ENCODE data around the gene CD99. TPM values are rescaled to one million over a fixed set of nuclear protein-coding genes. Genes with fewer than 3 reads are reported as not detected.

The CD99 gene
- total and polyA plus RNA-seq, 2 of the 13 experiments (the other 11 are each of a cell fraction or from before 2014, with no cell fraction given), result 78.8 to 111 TPM

GRCh38 chrX:2717312-2717711 lies 26.2 kb downstream of the CD99 start:
- DNase-seq (ENCODE audit: low spot score), result no peak
- FAIRE-seq, result no peak
- ChIA-PET CTCF (ENCODE audit: low intra/inter-chr PET ratio, low total read pairs) (no interaction called here), POLR2A (no interaction called here)
- no TSS peak for BruUV-seq (replicated peaks)
- no peak overlapping the region for H3K9ac ChIP-seq (ENCODE audit: insufficient read depth, low read depth, low read length)
- H3K4me1 ChIP-seq (ENCODE audit: insufficient read depth, low read length), result peaks cover 11% of the 10 kb centered on the region
- H3K79me2 ChIP-seq (ENCODE audit: insufficient read depth, low read length), result peaks cover 11% of the 10 kb centered on the region
- H3K27me3 ChIP-seq (ENCODE audit: control insufficient read depth in 1 of 2, insufficient read depth in 2 of 2, low read length in 2 of 2), result no peaks in the 10 kb centered on the region
- ATAC-seq, result no peak
- intact Hi-C loops (cut with micrococcal nuclease; ENCODE audit: unreplicated experiment), result no loop called here
- H3K36me3 ChIP-seq (replicated peaks in 1 of 2; ENCODE audit: control insufficient read depth in 1 of 2, insufficient read depth in 2 of 2, low read length in 2 of 2), result peaks cover 10 to 53% of the 10 kb centered on the region in 2 experiments
- no peak overlapping the region for H2AFZ ChIP-seq (ENCODE audit: low read length)
- no peak overlapping the region for H3K27ac ChIP-seq (ENCODE audit: extremely low read length, insufficient read depth, low read length)
- 95% methylated on average over 5 of the region's 5 CpGs for WGBS (ENCODE audit: low lambda C conversion rate)
- no peak overlapping the region for H3K4me3 ChIP-seq (replicated peaks in 1 of 3; ENCODE audit: insufficient read depth in 1 of 3, low read depth in 2 of 3, low read length in 3 of 3)
- no peaks in the 10 kb centered on the region for H3K9me3 ChIP-seq (ENCODE audit: low read length)
- in situ Hi-C loops (cut with HindIII; ENCODE audit: extremely low pct_ligation_motif_present, low pct_unique_long_range_greater_than_20kb), result no loop called here
- H4K20me1 ChIP-seq (ENCODE audit: insufficient read depth, low read length), result no peaks in the 10 kb centered on the region
- no peak overlapping the region for H3K4me2 ChIP-seq (ENCODE audit: low read depth, low read length)
- no peak for TF ChIP-seq PLSCR1 (CRISPR knock-in tag; IDR thresholded peaks at IDR 0.05; ENCODE audit: borderline replicate concordance)
- no peak for TF ChIP-seq PHF20 (CRISPR knock-in tag; IDR thresholded peaks at IDR 0.05)
- no peak for TF ChIP-seq MED1 (CRISPR knock-in tag; IDR thresholded peaks at IDR 0.05)
- TF ChIP-seq FOXM1 (CRISPR knock-in tag; IDR thresholded peaks at IDR 0.05), result no peak
- no peak for TF ChIP-seq XBP1 (CRISPR knock-in tag; IDR thresholded peaks at IDR 0.05)

- CTCF ChIA-PET (ENCODE audit: low intra/inter-chr PET ratio, low total read pairs), result no interaction called here
- peaks cover 3% of the 10 kb centered on the region for H3K79me2 ChIP-seq (ENCODE audit: insufficient read depth, low read length)
- H3K4me2 ChIP-seq (ENCODE audit: low read depth, low read length), result no peak overlapping the region
- POLR2A ChIA-PET, result no interaction called here
- FAIRE-seq, result no peak
- ATAC-seq, result no peak
- H3K36me3 ChIP-seq (replicated peaks in 1 of 2; ENCODE audit: control insufficient read depth in 1 of 2, insufficient read depth in 2 of 2, low read length in 2 of 2), result peaks cover 13 to 55% of the 10 kb centered on the region in 2 experiments
- no TSS peak for BruUV-seq (replicated peaks)
- no peak for DNase-seq (ENCODE audit: low spot score)
- no peak overlapping the region for H2AFZ ChIP-seq (ENCODE audit: low read length)
- intact Hi-C loops (cut with micrococcal nuclease; ENCODE audit: unreplicated experiment), result no loop called here
- H3K4me1 ChIP-seq (ENCODE audit: insufficient read depth, low read length), result peaks cover 11% of the 10 kb centered on the region
- 100% methylated on average over 2 of the region's 2 CpGs for WGBS (ENCODE audit: low lambda C conversion rate)
- in situ Hi-C loops (cut with HindIII; ENCODE audit: extremely low pct_ligation_motif_present, low pct_unique_long_range_greater_than_20kb), result no loop called here
- no peak overlapping the region for H3K27ac ChIP-seq (ENCODE audit: extremely low read length, insufficient read depth, low read length)
- no peak overlapping the region for H3K9ac ChIP-seq (ENCODE audit: insufficient read depth, low read depth, low read length)
- H3K27me3 ChIP-seq (ENCODE audit: control insufficient read depth in 1 of 2, insufficient read depth in 2 of 2, low read length in 2 of 2), result no peaks in the 10 kb centered on the region
- no peaks in the 10 kb centered on the region for H3K9me3 ChIP-seq (ENCODE audit: low read length)
- H4K20me1 ChIP-seq (ENCODE audit: insufficient read depth, low read length), result no peaks in the 10 kb centered on the region
- H3K4me3 ChIP-seq (replicated peaks in 1 of 3; ENCODE audit: insufficient read depth in 1 of 3, low read depth in 2 of 3, low read length in 3 of 3), result no peak overlapping the region
- no peak for TF ChIP-seq MEIS1 (CRISPR knock-in tag; IDR thresholded peaks at IDR 0.05; ENCODE audit: borderline replicate concordance)
- TF ChIP-seq ZBTB33 (CRISPR knock-in tag; IDR thresholded peaks at IDR 0.05), result no peak
- TF ChIP-seq PAF1 (CRISPR knock-in tag; IDR thresholded peaks at IDR 0.05), result no peak
- no peak for TF ChIP-seq LBX2 (CRISPR knock-in tag; IDR thresholded peaks at IDR 0.05; ENCODE audit: borderline replicate concordance)
- TF ChIP-seq GATAD1 (CRISPR knock-in tag; IDR thresholded peaks at IDR 0.05), result no peak
- no peak for TF ChIP-seq ZBTB21 (CRISPR knock-in tag; IDR thresholded peaks at IDR 0.05)
Observed at GRCh38 chrX:2718821-2719220, 27.7 kb downstream of the CD99 start.

Data from HepG2 (cell line).